K562 (cell line): ENCODE results near the gene ZNF318. TPM values are rescaled to one million over a fixed set of nuclear protein-coding genes. Genes with fewer than 3 reads are reported as not detected.
A peak's percentile ranks its signal among the peaks of the same experiment; 100 is the strongest.

ENCODE experiments used
- ATAC-seq: fragments of 200-7000 bp; cut with Tn5 transposase; 3 replicates; pipeline ENCODE4 v1.9.1; 2020; ENCODE audit warnings: moderate library complexity
- BruUV-seq: library from RNA; stranded (reverse); fragments of 400-500 nt; replicated peaks from 2 replicates; lab custom pipeline; 2021; lab: Mats Ljungman, UMichigan
- CTCF ChIA-PET: fragments of 300-600 bp; formaldehyde crosslinking; extraction: SDS; loops from one replicate; lab custom pipeline; 2021; ENCODE audit warnings: low intra/inter-chr PET ratio; lab: Yijun Ruan, JAX
- POLR2A ChIA-PET: fragments of 300-600, 350-650 bp; sonication (Branson Sonifier 250); formaldehyde crosslinking; extraction: SDS; loops from one replicate; lab custom pipeline; 2021; ENCODE audit warnings: antibody characterized with exemption, inconsistent platforms; lab: Yijun Ruan, JAX
- DNase-seq, 4 experiments: peaks; one replicate each; pipeline versions ENCODE4 v3.0.0 to v3.0.0-alpha.2; 2011 to 2018; ENCODE audit warnings: low spot score in 3 of 4, mixed read lengths in 3 of 4; ENCODE audit errors: extremely low read depth in 1 of 4
- FAIRE-seq: peaks from 2 replicates; lab custom pipeline; 2011; peaks lifted over from hg19 to GRCh38; lab: Jason Lieb, UNC
- H2AFZ ChIP-seq: 2 replicates; pipeline ENCODE4 v1.6.0; 2011; ENCODE audit warnings: low read depth, low read length, control low read depth, inconsistent platforms
- H3K27ac ChIP-seq: fragments of 200-600 bp; 3 replicates; pipeline ENCODE4 v1.8.0; 2011; ENCODE audit warnings: low read depth, mild to moderate bottlenecking, control low read depth, inconsistent platforms, low read length, moderate library complexity, mixed read lengths; ENCODE audit errors: extremely low read depth
- H3K27me3 ChIP-seq, 2 experiments: fragments of 300-600 bp in 1 of 2; 2 replicates in 1 of 2; 3 replicates in 1 of 2; pipeline versions ENCODE4 v1.6.0 to v1.8.0; 2011; ENCODE audit warnings: inconsistent platforms in 2 of 2, low read length in 2 of 2, mild to moderate bottlenecking in 1 of 2, mixed read lengths in 1 of 2, moderate library complexity in 1 of 2; ENCODE audit not compliant: control insufficient read depth in 2 of 2, insufficient read depth in 2 of 2
- H3K36me3 ChIP-seq: fragments of 300-600 bp; 3 replicates; pipeline ENCODE4 v1.8.0; 2011; ENCODE audit warnings: mild to moderate bottlenecking, low read length, inconsistent platforms; ENCODE audit not compliant: control insufficient read depth, insufficient read depth
- H3K4me1 ChIP-seq, 2 experiments: fragments of 200-600 bp in 1 of 2; replicated peaks in 1 of 2; 2 replicates in 1 of 2; 3 replicates in 1 of 2; pipeline versions ENCODE4 v1.5.1 to v1.8.0; 2011; ENCODE audit warnings: inconsistent platforms in 2 of 2, low read length in 2 of 2, mild to moderate bottlenecking in 1 of 2, mixed read lengths in 1 of 2, moderate library complexity in 1 of 2; ENCODE audit not compliant: control insufficient read depth in 2 of 2, insufficient read depth in 2 of 2
- H3K4me2 ChIP-seq: 2 replicates; pipeline ENCODE4 v1.6.1; 2011; ENCODE audit warnings: low read length, control low read depth, inconsistent platforms, mixed read lengths; ENCODE audit not compliant: insufficient read depth
- H3K4me3 ChIP-seq: fragments of 200-600 bp; sonication (generic), shearing (Covaris generic); 2 replicates; pipeline ENCODE4 v1.5.1; 2016; ENCODE audit warnings: control low read depth, inconsistent platforms
- H3K79me2 ChIP-seq: fragments of 200-600 bp; 3 replicates; pipeline ENCODE4 v1.8.0; 2011; ENCODE audit warnings: low read length, inconsistent platforms; ENCODE audit not compliant: control insufficient read depth, insufficient read depth
- H3K9ac ChIP-seq, 2 experiments: 2 replicates each; pipeline versions ENCODE4 v1.6.0 to v1.6.1; 2011; ENCODE audit warnings: low read depth in 2 of 2, low read length in 2 of 2, control low read depth in 1 of 2, inconsistent platforms in 1 of 2, mild to moderate bottlenecking in 1 of 2, mixed read lengths in 1 of 2; ENCODE audit not compliant: insufficient read depth in 1 of 2
- H3K9me1 ChIP-seq: one replicate; pipeline ENCODE4 v1.6.0; 2011; ENCODE audit warnings: inconsistent platforms, mild to moderate bottlenecking, low read length, moderate library complexity; ENCODE audit not compliant: control insufficient read depth, insufficient read depth
- H3K9me3 ChIP-seq: replicated peaks from 2 replicates; pipeline ENCODE4 v1.5.1; 2011; ENCODE audit warnings: low read depth, low read length, inconsistent platforms; ENCODE audit not compliant: control insufficient read depth, insufficient read depth
- H4K20me1 ChIP-seq: replicated peaks from 2 replicates; pipeline ENCODE4 v1.6.1; 2011; ENCODE audit warnings: low read length, inconsistent platforms, mixed read lengths; ENCODE audit not compliant: control insufficient read depth, insufficient read depth
- ADNP ChIP-seq: fragments of 200-800 bp; sonication (Bioruptor generic); IDR thresholded peaks from 2 replicates; pipeline ENCODE4 v1.6.1; 2016; ENCODE audit warnings: missing genetic modification characterization, missing compliant biosample characterization
- GABPB1 ChIP-seq: sonication (generic); formaldehyde crosslinking; IDR thresholded peaks from 2 replicates; pipeline ENCODE4 v1.8.0; 2022; ENCODE audit warnings: mild to moderate bottlenecking, missing genetic modification reagents
- NCOR1 ChIP-seq: fragments of 450-650 bp; IDR thresholded peaks from 2 replicates; pipeline ENCODE4 v1.6.1; 2016; ENCODE audit warnings: mild to moderate bottlenecking, moderate library complexity
- NELFE ChIP-seq: IDR thresholded peaks from 2 replicates; pipeline ENCODE4 v1.6.1; 2011; ENCODE audit warnings: mild to moderate bottlenecking; ENCODE audit not compliant: insufficient read depth, insufficient read length
- PRDM10 ChIP-seq: fragments of 450-650 bp; IDR thresholded peaks from 2 replicates; pipeline ENCODE4 v1.6.1; 2018; ENCODE audit not compliant: partially characterized antibody
- RBM25 ChIP-seq: fragments of 200-400 bp; formaldehyde crosslinking; IDR thresholded peaks from 2 replicates; pipeline ENCODE4 v1.6.1; 2018; ENCODE audit warnings: low read length, low read depth, moderate library complexity; ENCODE audit not compliant: severe bottlenecking
- TCF15 ChIP-seq: fragments of 250-450 bp; sonication (Bioruptor Pico); IDR thresholded peaks from 2 replicates; pipeline ENCODE4 v1.8.0; 2022; ENCODE audit warnings: moderate library complexity, mild to moderate bottlenecking, inconsistent platforms
- WGBS: fragments of 100-300 bp; shearing (Covaris generic); methylation state at CpG from one replicate; pipeline ENCODE4 v1.1.6; 2016; ENCODE audit warnings: low coverage, mixed read lengths; ENCODE audit not compliant: insufficient coverage; ENCODE audit errors: missing lambda C conversion rate; 5-methylcytosine and 5-hydroxymethylcytosine counted together
- in situ Hi-C: fragments of 300-500 bp; cut with MboI; formaldehyde crosslinking; loops from 4 replicates; pipeline ENCODE4 v1.15.0; 2018; ENCODE audit warnings: inconsistent platforms, mixed read lengths
- intact Hi-C: fragments of 100-400 bp; cut with micrococcal nuclease; formaldehyde crosslinking; loops from 2 replicates; pipeline ENCODE4 v1.14.2; 2022
- polyA plus RNA-seq, 8 experiments: library from polyadenylated mRNA; depleted of rRNA in 4 of 8; stranded (reverse) in 5 of 8; unstranded in 3 of 8; fragments of >200 nt; fragmentation: Nextera tagmentation in 2 of 8; fragmentation: Illumina TruSeq in 1 of 8; extraction: Ambion mirVana in 2 of 8; extraction: Trizol in 1 of 8; gene quantifications; 2 replicates each; pipeline versions ENCODE4 v1.2.1 to v1.2.3, GENCODE V29; 2011 to 2014; ENCODE audit warnings: inconsistent platforms in 1 of 8, missing spikeins in 1 of 8
- total RNA-seq, 7 experiments: library from RNA; depleted of rRNA in 6 of 7; stranded (reverse); fragments of >200 nt in 6 of 7; fragmentation: Illumina TruSeq in 2 of 7; extraction: Trizol in 2 of 7; gene quantifications; 2 replicates each; pipeline versions ENCODE4 v1.2.1 to v1.2.3, GENCODE V29; 2011 to 2021; ENCODE audit warnings: low replicate concordance in 1 of 7

The ZNF318 gene
- total and polyA plus RNA-seq, 9 of the 15 experiments (the other 6 are each of a cell fraction or from before 2014, with no cell fraction given), result 3.2 to 19.0 (median 9.2) TPM

GRCh38 chr6:43306086-43306485 is 63.4 kb downstream of the ZNF318 start:
- Histone ChIP-seq H3K27ac (no peak overlapping the region), H3K9me1 (peaks cover 2% of the 10 kb centered on the region), H3K9me3 (no peaks in the 10 kb centered on the region), H3K36me3 (no peaks in the 10 kb centered on the region), H3K4me1 (peaks cover 18 to 20% of the 10 kb centered on the region in 2 experiments), H3K27me3 (peaks cover 11 to 22% of the 10 kb centered on the region in 2 experiments; a peak in 4 of 5 replicates), H3K4me2 (no peak overlapping the region), H3K9ac (no peak overlapping the region), H3K79me2 (no peaks in the 10 kb centered on the region), H4K20me1 (0 out of 2 replicates have a peak, but pooled peaks cover 4% of the 10 kb centered on the region), H2AFZ (no peak overlapping the region), H3K4me3 (no peak overlapping the region)
- CTCF ChIA-PET, result no interaction called here
- ATAC-seq, result no peak
- POLR2A ChIA-PET, result interaction anchor here (1.0 to 1.6 kb wide), 2 partner anchors 11 to 14 kb away, joined by 3 read pairs; no protein-coding TSS in a partner anchor
- 40% methylated on average over 7 of the region's 7 CpGs for WGBS
- in situ Hi-C loops (no loop called here), intact Hi-C loops (no loop called here)
- no TSS peak for BruUV-seq
- no peak for FAIRE-seq
- DNase-seq, result no peak
- TF ChIP-seq TCF15 (CRISPR knock-in tag), result no peak

- Histone ChIP-seq H4K20me1 (0 out of 2 replicates have a peak, but pooled peaks cover 4% of the 10 kb centered on the region), H3K79me2 (no peaks in the 10 kb centered on the region), H3K9me3 (no peaks in the 10 kb centered on the region), H3K27me3 (peaks cover 16 to 33% of the 10 kb centered on the region in 2 experiments; a peak in 4 of 5 replicates), H2AFZ (no peak overlapping the region), H3K9ac (no peak overlapping the region), H3K36me3 (no peaks in the 10 kb centered on the region), H3K9me1 (peaks cover 2% of the 10 kb centered on the region), H3K4me1 (peaks cover 8 to 18% of the 10 kb centered on the region in 2 experiments), H3K4me2 (no peak overlapping the region), H3K4me3 (no peak overlapping the region), H3K27ac (no peak overlapping the region)
- ATAC-seq, result no peak
- DNase-seq, result no peak
- BruUV-seq, result no TSS peak
- intact Hi-C loops, result no loop called here
- POLR2A ChIA-PET, result interaction anchor here (0.6 kb wide), 1 partner anchor 12 kb away, joined by 3 read pairs; no protein-coding TSS in a partner anchor
- FAIRE-seq, result no peak
- WGBS, result 0% methylated on average over 2 of the region's 2 CpGs
- in situ Hi-C loops, result no loop called here
- CTCF ChIA-PET, result no interaction called here
- TF ChIP-seq GABPB1, result no peak
- TF ChIP-seq RBM25, result peak; percentile 92
- TF ChIP-seq NCOR1, result no peak
- no peak for TF ChIP-seq PRDM10
- TF ChIP-seq ADNP (tag), result 0 out of 2 replicates have a peak, but pooled peaks have one; percentile 48
- no peak for TF ChIP-seq NELFE
Measured at GRCh38 chr6:43304882-43305281, 64.6 kb downstream of the ZNF318 start.
